Esophagus muscularis mucosa (tissue), 4 donors: ENCODE data around the gene PSMB11.

Experiments used
- EP300 ChIP-seq: sonication (generic); formaldehyde crosslinking; IDR thresholded peaks from one replicate; pipeline ENCODE4 v1.6.1; 2017; ENCODE audit warnings: antibody characterized with exemption
- POLR2A ChIP-seq: fragments of 450-650 bp; IDR thresholded peaks from one replicate; pipeline ENCODE4 v1.6.1; 2017; ENCODE audit warnings: antibody characterized with exemption, moderate library complexity, mild to moderate bottlenecking, low read depth
- POLR2AphosphoS5 ChIP-seq, 2 donors: sonication (generic); formaldehyde crosslinking; IDR thresholded peaks; one replicate each; pipeline ENCODE4 v1.6.1; 2017; ENCODE audit warnings: antibody characterized with exemption in 2 of 2
- TF ChIP-seq, protein P1 (sequence below), 3 experiments: fragments of 200-600 bp in 2 of 3; fragments of 450-650 bp in 1 of 3; sonication (generic) in 2 of 3; IDR thresholded peaks; one replicate each; pipeline ENCODE4 v1.5.1; 2017 to 2019; ENCODE audit warnings: antibody characterized with exemption in 3 of 3, mild to moderate bottlenecking in 2 of 3, moderate library complexity in 1 of 3

DNA sequence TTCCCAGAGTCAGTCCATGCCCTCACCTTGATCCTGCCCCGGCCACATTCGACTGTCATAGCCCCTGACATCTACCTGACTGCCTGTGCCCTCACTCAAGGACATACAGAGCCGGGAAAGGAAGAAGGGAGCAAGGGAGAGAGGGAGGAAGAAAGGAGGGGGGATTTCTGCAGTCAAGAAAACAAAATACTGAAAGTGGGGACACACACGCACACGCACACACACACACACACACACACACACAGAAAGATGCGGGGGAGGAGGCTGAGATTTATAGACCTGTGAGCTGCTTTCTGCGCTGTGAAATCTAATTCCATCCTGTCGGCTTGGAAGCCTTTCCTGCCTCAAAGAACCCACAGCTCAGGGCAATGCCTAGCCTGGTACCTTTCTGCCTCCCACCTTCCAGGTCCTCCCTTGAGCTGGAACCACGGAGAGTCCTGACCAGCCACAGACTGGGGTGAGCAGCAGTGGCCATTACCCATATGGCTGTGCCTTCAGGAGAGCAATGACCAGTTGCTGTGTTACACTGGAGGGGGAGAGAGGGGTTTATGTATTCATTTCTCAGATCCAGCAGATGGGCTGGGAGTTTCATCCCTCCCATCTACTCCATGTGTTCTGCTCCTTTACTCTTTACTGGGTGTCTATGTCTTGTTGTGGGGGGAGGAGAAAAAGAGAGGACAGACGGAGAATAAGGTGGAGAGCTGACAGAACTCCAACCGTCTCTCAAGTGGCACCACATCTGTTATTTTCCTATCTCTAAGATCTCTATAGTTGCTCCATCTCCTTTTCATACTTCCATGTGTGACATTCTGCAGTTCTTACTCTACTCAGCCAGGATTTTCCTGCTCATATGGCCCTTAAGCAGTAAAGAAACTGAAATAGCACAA, 45.0 kb upstream of the PSMB11 start:
- TF ChIP-seq, protein P1, sequence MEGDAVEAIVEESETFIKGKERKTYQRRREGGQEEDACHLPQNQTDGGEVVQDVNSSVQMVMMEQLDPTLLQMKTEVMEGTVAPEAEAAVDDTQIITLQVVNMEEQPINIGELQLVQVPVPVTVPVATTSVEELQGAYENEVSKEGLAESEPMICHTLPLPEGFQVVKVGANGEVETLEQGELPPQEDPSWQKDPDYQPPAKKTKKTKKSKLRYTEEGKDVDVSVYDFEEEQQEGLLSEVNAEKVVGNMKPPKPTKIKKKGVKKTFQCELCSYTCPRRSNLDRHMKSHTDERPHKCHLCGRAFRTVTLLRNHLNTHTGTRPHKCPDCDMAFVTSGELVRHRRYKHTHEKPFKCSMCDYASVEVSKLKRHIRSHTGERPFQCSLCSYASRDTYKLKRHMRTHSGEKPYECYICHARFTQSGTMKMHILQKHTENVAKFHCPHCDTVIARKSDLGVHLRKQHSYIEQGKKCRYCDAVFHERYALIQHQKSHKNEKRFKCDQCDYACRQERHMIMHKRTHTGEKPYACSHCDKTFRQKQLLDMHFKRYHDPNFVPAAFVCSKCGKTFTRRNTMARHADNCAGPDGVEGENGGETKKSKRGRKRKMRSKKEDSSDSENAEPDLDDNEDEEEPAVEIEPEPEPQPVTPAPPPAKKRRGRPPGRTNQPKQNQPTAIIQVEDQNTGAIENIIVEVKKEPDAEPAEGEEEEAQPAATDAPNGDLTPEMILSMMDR (IDR thresholded peaks at IDR 0.05) = no peak
- TF ChIP-seq EP300 (no peak), POLR2A (no peak), POLR2AphosphoS5 (IDR thresholded peaks at IDR 0.05) (no peak)
